MCF 10A (cell line): ENCODE data around the gene TRERF1. TPM values are rescaled to one million over a fixed set of nuclear protein-coding genes. Genes with fewer than 3 reads are reported as not detected.

Experiments
- BruUV-seq: library from RNA; stranded (reverse); fragments of 400-500 nt; replicated peaks from 2 replicates; lab custom pipeline; 2021; lab: Mats Ljungman, UMichigan
- CTCF ChIA-PET: fragments of 300-600 bp; sonication (Branson Sonifier 250); formaldehyde crosslinking; extraction: SDS; loops from one replicate; lab custom pipeline; 2021; ENCODE audit warnings: antibody characterized with exemption, inconsistent platforms; lab: Yijun Ruan, JAX
- POLR2A ChIA-PET: fragments of 300-600, 350-650 bp; sonication (Branson Sonifier 250); formaldehyde crosslinking; extraction: SDS; loops from one replicate; lab custom pipeline; 2020; ENCODE audit warnings: antibody characterized with exemption, inconsistent platforms; lab: Yijun Ruan, JAX
- DNase-seq: peaks from one replicate; pipeline ENCODE4 v3.0.0-alpha.2; 2018; ENCODE audit not compliant: unreplicated experiment
- H3K27ac Mint-ChIP-seq: one replicate; pipeline ENCODE4 v1.8.0; 2022; ENCODE audit warnings: mild to moderate bottlenecking, low read depth, mixed read lengths; ENCODE audit not compliant: unreplicated experiment
- H3K27me3 Mint-ChIP-seq: one replicate; pipeline ENCODE4 v1.8.0; 2022; ENCODE audit warnings: mixed read lengths; ENCODE audit not compliant: insufficient read depth, unreplicated experiment
- H3K36me3 Mint-ChIP-seq: one replicate; pipeline ENCODE4 v1.8.0; 2022; ENCODE audit warnings: mild to moderate bottlenecking, moderate library complexity, mixed read lengths; ENCODE audit not compliant: insufficient read depth, unreplicated experiment
- H3K4me1 Mint-ChIP-seq: one replicate; pipeline ENCODE4 v1.8.0; 2022; ENCODE audit warnings: mixed read lengths; ENCODE audit not compliant: insufficient read depth, unreplicated experiment
- H3K4me3 Mint-ChIP-seq: one replicate; pipeline ENCODE4 v1.8.0; 2022; ENCODE audit warnings: mild to moderate bottlenecking, moderate library complexity, mixed read lengths; ENCODE audit not compliant: unreplicated experiment
- H3K9me3 Mint-ChIP-seq: one replicate; pipeline ENCODE4 v1.8.0; 2022; ENCODE audit warnings: mixed read lengths; ENCODE audit not compliant: unreplicated experiment
- CTCF ChIP-seq: fragments of 200-600 bp; IDR thresholded peaks from one replicate; pipeline ENCODE4 v1.8.0; 2022; ENCODE audit warnings: antibody characterized with exemption, mild to moderate bottlenecking; ENCODE audit not compliant: unreplicated experiment
- intact Hi-C: fragments of 100-400 bp; cut with micrococcal nuclease; formaldehyde crosslinking; loops from 2 replicates; pipeline ENCODE4 v1.14.1; 2022
- total RNA-seq: library from RNA; stranded (reverse); gene quantifications from 2 replicates; pipeline ENCODE4 v1.2.3, GENCODE V29; 2022

Gene TRERF1
- total RNA-seq, 1 experiment from 2014 or later, result 9.4 TPM

GRCh38 chr6:42300185-42300584 lies 151.5 kb downstream of the TRERF1 start:
- no peak for TF ChIP-seq CTCF
- no peaks in the 10 kb centered on the region for H3K27me3 Mint-ChIP-seq
- CTCF ChIA-PET, result interaction anchor here (1.6 kb wide), 1 partner anchor 103 kb away, joined by 6 read pairs; no protein-coding TSS in a partner anchor

GRCh38 chr6:42297661-42298060 lies 154.1 kb downstream of the TRERF1 start:
- no peaks in the 10 kb centered on the region for H3K9me3 Mint-ChIP-seq
- peaks cover 38% of the 10 kb centered on the region for H3K36me3 Mint-ChIP-seq
- H3K27ac Mint-ChIP-seq, result no peak overlapping the region
- H3K4me1 Mint-ChIP-seq, result peaks cover 37% of the 10 kb centered on the region
- BruUV-seq, result no TSS peak
- ChIA-PET CTCF (no interaction called here), POLR2A (interaction anchor here (0.7 to 1.7 kb wide), 3 partner anchors 10 to 17 kb away, joined by 4 to 11 read pairs (median 4); no protein-coding TSS in a partner anchor)
- H3K4me3 Mint-ChIP-seq, result no peak overlapping the region
- peak; percentile 20 for DNase-seq
- intact Hi-C loops, result no loop called here
- no peak for TF ChIP-seq CTCF
- no peaks in the 10 kb centered on the region for H3K27me3 Mint-ChIP-seq

More at GRCh38 chr6:42300185-42300584, 151.5 kb downstream of the TRERF1 start:
- Mint-ChIP-seq H3K27ac (no peak overlapping the region), H3K4me1 (peaks cover 29% of the 10 kb centered on the region), H3K9me3 (no peaks in the 10 kb centered on the region), H3K36me3 (peaks cover 24% of the 10 kb centered on the region), H3K4me3 (no peak overlapping the region)
- POLR2A ChIA-PET, result interaction anchor here (2.1 kb wide), 1 partner anchor 151 kb away, joined by 6 read pairs; the partner anchor contains the start of gene TRERF1
- no peak for DNase-seq
- BruUV-seq, result TSS peak; percentile 20
- intact Hi-C loops, result no loop called here

- peaks cover 49% of the 10 kb centered on the region for H3K36me3 Mint-ChIP-seq
- H3K4me3 Mint-ChIP-seq, result peak overlapping the region; percentile 13
- H3K27ac Mint-ChIP-seq, result peak overlapping the region; percentile 16
- peaks cover 44% of the 10 kb centered on the region for H3K4me1 Mint-ChIP-seq
- ChIA-PET POLR2A (interaction anchor here (0.6 to 1.7 kb wide), 4 partner anchors 11 to 156 kb away, joined by 3 to 11 read pairs (median 4); no protein-coding TSS in a partner anchor), CTCF (interaction anchor here (1.1 kb wide), 1 partner anchor 29 kb away, joined by 4 read pairs; no protein-coding TSS in a partner anchor)
- intact Hi-C loops, result no loop called here
- no peaks in the 10 kb centered on the region for H3K9me3 Mint-ChIP-seq
- DNase-seq, result no peak
- no peaks in the 10 kb centered on the region for H3K27me3 Mint-ChIP-seq
- no peak for TF ChIP-seq CTCF
- BruUV-seq, result no TSS peak
Observed at GRCh38 chr6:42296614-42297013, 155.1 kb downstream of the TRERF1 start.

- DNase-seq, result no peak
- Mint-ChIP-seq H3K27ac (peak overlapping the region; percentile 16), H3K27me3 (no peaks in the 10 kb centered on the region), H3K9me3 (no peaks in the 10 kb centered on the region), H3K36me3 (peaks cover 57% of the 10 kb centered on the region), H3K4me1 (peaks cover 40% of the 10 kb centered on the region), H3K4me3 (no peak overlapping the region)
- intact Hi-C loops, result no loop called here
- TF ChIP-seq CTCF, result no peak
- ChIA-PET POLR2A (interaction anchor here (0.6 to 2.3 kb wide), 7 partner anchors 14 to 109 kb away, joined by 3 to 11 read pairs (median 6); no protein-coding TSS in a partner anchor), CTCF (interaction anchor here (0.5 to 0.8 kb wide), 4 partner anchors 15 to 308 kb away, joined by 3 to 6 read pairs (median 3); no protein-coding TSS in a partner anchor)
- BruUV-seq, result no TSS peak
Observed at GRCh38 chr6:42295677-42296076, 156.0 kb downstream of the TRERF1 start.
